WTC11 (cell line): Measurements from ENCODE around the gene WNT9B. TPM values are rescaled to one million over a fixed set of nuclear protein-coding genes. Genes with fewer than 3 reads are reported as not detected.
A peak's percentile ranks its signal among the peaks of the same experiment; 100 is the strongest.

Experiments
- ATAC-seq: fragments of 200-7000 bp; cut with Tn5 transposase; 2 replicates; pipeline ENCODE4 v1.10.0; 2021; ENCODE audit warnings: mild to moderate bottlenecking, moderate library complexity
- CTCF ChIA-PET: fragments of 300-600 bp; sonication (Branson Sonifier 250); formaldehyde crosslinking; loops from one replicate; lab custom pipeline; 2021; ENCODE audit warnings: antibody characterized with exemption; lab: Charles Lee
- POLR2A ChIA-PET: fragments of 350-600 bp; sonication (Branson Sonifier 250); formaldehyde crosslinking; loops from one replicate; lab custom pipeline; 2021; ENCODE audit warnings: antibody characterized with exemption; lab: Charles Lee
- DNase-seq: peaks from one replicate; pipeline ENCODE4 v3.0.0; 2021; ENCODE audit warnings: low spot score
- H3K27ac Mint-ChIP-seq: 2 replicates; pipeline ENCODE4 v1.8.0; 2021; ENCODE audit warnings: mixed read lengths
- H3K27me3 Mint-ChIP-seq: 2 replicates; pipeline ENCODE4 v1.8.0; 2021; ENCODE audit warnings: low read depth, mild to moderate bottlenecking, moderate library complexity, mixed read lengths
- H3K36me3 Mint-ChIP-seq: 2 replicates; pipeline ENCODE4 v1.8.0; 2021; ENCODE audit warnings: mixed read lengths
- H3K4me1 Mint-ChIP-seq: 2 replicates; pipeline ENCODE4 v1.8.0; 2022; ENCODE audit warnings: mixed read lengths
- H3K4me3 Mint-ChIP-seq: 2 replicates; pipeline ENCODE4 v1.8.0; 2021; ENCODE audit warnings: mild to moderate bottlenecking, moderate library complexity, mixed read lengths
- H3K9me3 Mint-ChIP-seq: 2 replicates; pipeline ENCODE4 v1.8.0; 2021; ENCODE audit warnings: mixed read lengths
- CREB1 ChIP-seq: sonication (generic); formaldehyde crosslinking; IDR thresholded peaks from 2 replicates; pipeline ENCODE4 v1.8.0; 2023; ENCODE audit warnings: mild to moderate bottlenecking, missing genetic modification reagents
- ELF4 ChIP-seq: sonication (generic); formaldehyde crosslinking; IDR thresholded peaks from 2 replicates; pipeline ENCODE4 v1.8.1; 2022; ENCODE audit warnings: low read depth, mild to moderate bottlenecking, moderate library complexity, missing genetic modification reagents
- FOXK1 ChIP-seq: sonication (generic); formaldehyde crosslinking; IDR thresholded peaks from 2 replicates; pipeline ENCODE4 v1.8.0; 2022; ENCODE audit warnings: mild to moderate bottlenecking, moderate library complexity, missing genetic modification reagents
- GTF2I ChIP-seq: fragments of 250-450 bp; sonication (Bioruptor Pico); conservative IDR thresholded peaks from 2 replicates; pipeline ENCODE4 v1.4.0; 2021; ENCODE audit warnings: mild to moderate bottlenecking
- JAZF1 ChIP-seq: fragments of 250-450 bp; sonication (Bioruptor Pico); IDR thresholded peaks from 2 replicates; pipeline ENCODE4 v1.9.0; 2021; ENCODE audit warnings: moderate library complexity, mild to moderate bottlenecking, inconsistent platforms
- MXD4 ChIP-seq: fragments of 250-450 bp; sonication (Bioruptor Pico); IDR thresholded peaks from 2 replicates; pipeline ENCODE4 v1.8.0; 2021; ENCODE audit warnings: mild to moderate bottlenecking, moderate library complexity, borderline replicate concordance
- NR2C2 ChIP-seq: sonication (generic); formaldehyde crosslinking; IDR thresholded peaks from 2 replicates; pipeline ENCODE4 v1.8.0; 2022; ENCODE audit warnings: mild to moderate bottlenecking, missing genetic modification reagents
- NR3C1 ChIP-seq: sonication (generic); formaldehyde crosslinking; conservative IDR thresholded peaks from 2 replicates; pipeline ENCODE4 v1.8.1; 2023; ENCODE audit warnings: low read depth, mild to moderate bottlenecking, missing genetic modification reagents
- RORB ChIP-seq: fragments of 250-450 bp; sonication (Bioruptor Pico); IDR thresholded peaks from 2 replicates; pipeline ENCODE4 v1.9.0; 2021; ENCODE audit warnings: mild to moderate bottlenecking
- SMAD3 ChIP-seq: sonication (generic); formaldehyde crosslinking; IDR thresholded peaks from 2 replicates; pipeline ENCODE4 v1.8.0; 2022; ENCODE audit warnings: missing genetic modification reagents, mild to moderate bottlenecking, borderline replicate concordance
- ZNF396 ChIP-seq: fragments of 250-450 bp; sonication (Bioruptor Pico); IDR thresholded peaks from 2 replicates; pipeline ENCODE4 v1.8.0; 2021; ENCODE audit warnings: mild to moderate bottlenecking, moderate library complexity, borderline replicate concordance
- ZNF671 ChIP-seq: fragments of 250-450 bp; sonication (Bioruptor Pico); IDR thresholded peaks from 2 replicates; pipeline ENCODE4 v1.8.0; 2021; ENCODE audit warnings: mild to moderate bottlenecking
- total RNA-seq: library from RNA; stranded (reverse); gene quantifications from 3 replicates; pipeline ENCODE4 v1.2.3, GENCODE V29; 2021
- TF ChIP-seq, protein P1 (sequence below): sonication (generic); formaldehyde crosslinking; IDR thresholded peaks from 2 replicates; pipeline ENCODE4 v1.8.1; 2023; ENCODE audit warnings: mild to moderate bottlenecking, missing genetic modification reagents
- TF ChIP-seq, protein P2 (sequence below): sonication (generic); formaldehyde crosslinking; IDR thresholded peaks from 2 replicates; pipeline ENCODE4 v1.8.0; 2022; ENCODE audit warnings: mild to moderate bottlenecking, missing genetic modification reagents
- TF ChIP-seq, protein P3 (sequence below): fragments of 250-450 bp; sonication (Bioruptor Pico); IDR thresholded peaks from 2 replicates; pipeline ENCODE4 v1.9.0; 2021; ENCODE audit warnings: mild to moderate bottlenecking
- TF ChIP-seq, protein P4 (sequence below): sonication (generic); formaldehyde crosslinking; IDR thresholded peaks from 2 replicates; pipeline ENCODE4 v1.8.1; 2023; ENCODE audit warnings: mild to moderate bottlenecking, missing genetic modification reagents, moderate library complexity
- TF ChIP-seq, protein P5 (sequence below): sonication (generic); formaldehyde crosslinking; IDR thresholded peaks from 2 replicates; pipeline ENCODE4 v1.8.1; 2023; ENCODE audit warnings: mild to moderate bottlenecking, missing genetic modification reagents, moderate library complexity
- TF ChIP-seq, protein P6 (sequence below): sonication (generic); formaldehyde crosslinking; IDR thresholded peaks from 2 replicates; pipeline ENCODE4 v1.8.1; 2022; ENCODE audit warnings: low read depth, missing genetic modification reagents, borderline replicate concordance
- TF ChIP-seq, protein P7 (sequence below): sonication (generic); formaldehyde crosslinking; IDR thresholded peaks from 2 replicates; pipeline ENCODE4 v1.8.1; 2023; ENCODE audit warnings: mild to moderate bottlenecking, moderate library complexity, missing genetic modification reagents
- TF ChIP-seq, protein P8 (sequence below): sonication (generic); formaldehyde crosslinking; IDR thresholded peaks from 2 replicates; pipeline ENCODE4 v1.8.1; 2022; ENCODE audit warnings: low read depth, mild to moderate bottlenecking, moderate library complexity, missing genetic modification reagents, borderline replicate concordance
- TF ChIP-seq, protein P9 (sequence below): fragments of 200-600 bp; IDR thresholded peaks from 2 replicates; pipeline ENCODE4 v1.8.0; 2022; ENCODE audit warnings: antibody characterized with exemption

The WNT9B gene
- total RNA-seq, 1 experiment from 2014 or later = 0.87 TPM

DNA sequence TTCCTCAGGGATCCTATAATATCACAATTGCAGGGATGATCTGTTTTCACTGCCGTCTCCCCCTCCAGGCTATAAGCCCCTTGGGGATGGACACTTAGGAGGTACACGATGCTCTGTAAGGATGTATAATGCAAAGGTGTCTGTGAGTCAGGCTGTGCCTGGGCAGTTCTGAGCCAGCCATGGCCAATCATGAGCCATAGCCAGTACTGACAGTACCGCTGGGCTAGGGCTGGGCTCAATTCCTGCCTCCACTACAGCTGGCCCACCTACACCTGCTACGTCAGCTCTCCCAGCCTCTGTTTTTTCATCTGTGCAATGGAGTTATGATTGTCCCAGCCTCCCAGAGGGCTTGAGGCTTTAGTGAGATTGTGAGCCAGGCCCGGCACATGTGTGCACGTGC, 2.8 kb upstream of the WNT9B start:
- Mint-ChIP-seq H3K9me3 (peaks cover 1% of the 10 kb centered on the region), H3K27ac (no peak overlapping the region), H3K4me3 (no peak overlapping the region), H3K27me3 (peaks cover 66% of the 10 kb centered on the region), H3K36me3 (peaks cover 1% of the 10 kb centered on the region; the same call in 1 of the 2 replicates), H3K4me1 (peaks cover 6% of the 10 kb centered on the region)
- CTCF ChIA-PET = interaction anchor here (2.1 to 4.5 kb wide), 2 partner anchors 28 to 93 kb away, joined by 8 to 18 read pairs; no protein-coding TSS in a partner anchor
- no peak for ATAC-seq
- no peak for DNase-seq
- TF ChIP-seq ELF4 (no peak), RORB (CRISPR knock-in tag) (no peak), JAZF1 (no peak), ZNF671 (no peak), CREB1 (no peak), GTF2I (CRISPR knock-in tag) (no peak), FOXK1 (CRISPR knock-in tag) (no peak), ZNF396 (no peak), NR2C2 (CRISPR knock-in tag) (no peak)
- TF ChIP-seq, protein P1, sequence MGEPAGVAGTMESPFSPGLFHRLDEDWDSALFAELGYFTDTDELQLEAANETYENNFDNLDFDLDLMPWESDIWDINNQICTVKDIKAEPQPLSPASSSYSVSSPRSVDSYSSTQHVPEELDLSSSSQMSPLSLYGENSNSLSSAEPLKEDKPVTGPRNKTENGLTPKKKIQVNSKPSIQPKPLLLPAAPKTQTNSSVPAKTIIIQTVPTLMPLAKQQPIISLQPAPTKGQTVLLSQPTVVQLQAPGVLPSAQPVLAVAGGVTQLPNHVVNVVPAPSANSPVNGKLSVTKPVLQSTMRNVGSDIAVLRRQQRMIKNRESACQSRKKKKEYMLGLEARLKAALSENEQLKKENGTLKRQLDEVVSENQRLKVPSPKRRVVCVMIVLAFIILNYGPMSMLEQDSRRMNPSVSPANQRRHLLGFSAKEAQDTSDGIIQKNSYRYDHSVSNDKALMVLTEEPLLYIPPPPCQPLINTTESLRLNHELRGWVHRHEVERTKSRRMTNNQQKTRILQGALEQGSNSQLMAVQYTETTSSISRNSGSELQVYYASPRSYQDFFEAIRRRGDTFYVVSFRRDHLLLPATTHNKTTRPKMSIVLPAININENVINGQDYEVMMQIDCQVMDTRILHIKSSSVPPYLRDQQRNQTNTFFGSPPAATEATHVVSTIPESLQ (CRISPR knock-in tag) = no peak
- TF ChIP-seq, protein P2, sequence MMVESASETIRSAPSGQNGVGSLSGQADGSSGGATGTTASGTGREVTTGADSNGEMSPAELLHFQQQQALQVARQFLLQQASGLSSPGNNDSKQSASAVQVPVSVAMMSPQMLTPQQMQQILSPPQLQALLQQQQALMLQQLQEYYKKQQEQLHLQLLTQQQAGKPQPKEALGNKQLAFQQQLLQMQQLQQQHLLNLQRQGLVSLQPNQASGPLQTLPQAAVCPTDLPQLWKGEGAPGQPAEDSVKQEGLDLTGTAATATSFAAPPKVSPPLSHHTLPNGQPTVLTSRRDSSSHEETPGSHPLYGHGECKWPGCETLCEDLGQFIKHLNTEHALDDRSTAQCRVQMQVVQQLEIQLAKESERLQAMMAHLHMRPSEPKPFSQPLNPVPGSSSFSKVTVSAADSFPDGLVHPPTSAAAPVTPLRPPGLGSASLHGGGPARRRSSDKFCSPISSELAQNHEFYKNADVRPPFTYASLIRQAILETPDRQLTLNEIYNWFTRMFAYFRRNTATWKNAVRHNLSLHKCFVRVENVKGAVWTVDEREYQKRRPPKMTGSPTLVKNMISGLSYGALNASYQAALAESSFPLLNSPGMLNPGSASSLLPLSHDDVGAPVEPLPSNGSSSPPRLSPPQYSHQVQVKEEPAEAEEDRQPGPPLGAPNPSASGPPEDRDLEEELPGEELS (CRISPR knock-in tag) = no peak
- TF ChIP-seq, protein P3, sequence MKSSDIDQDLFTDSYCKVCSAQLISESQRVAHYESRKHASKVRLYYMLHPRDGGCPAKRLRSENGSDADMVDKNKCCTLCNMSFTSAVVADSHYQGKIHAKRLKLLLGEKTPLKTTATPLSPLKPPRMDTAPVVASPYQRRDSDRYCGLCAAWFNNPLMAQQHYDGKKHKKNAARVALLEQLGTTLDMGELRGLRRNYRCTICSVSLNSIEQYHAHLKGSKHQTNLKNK = no peak
- TF ChIP-seq, protein P4, sequence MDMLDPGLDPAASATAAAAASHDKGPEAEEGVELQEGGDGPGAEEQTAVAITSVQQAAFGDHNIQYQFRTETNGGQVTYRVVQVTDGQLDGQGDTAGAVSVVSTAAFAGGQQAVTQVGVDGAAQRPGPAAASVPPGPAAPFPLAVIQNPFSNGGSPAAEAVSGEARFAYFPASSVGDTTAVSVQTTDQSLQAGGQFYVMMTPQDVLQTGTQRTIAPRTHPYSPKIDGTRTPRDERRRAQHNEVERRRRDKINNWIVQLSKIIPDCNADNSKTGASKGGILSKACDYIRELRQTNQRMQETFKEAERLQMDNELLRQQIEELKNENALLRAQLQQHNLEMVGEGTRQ (CRISPR knock-in tag) = no peak
- TF ChIP-seq, protein P5, sequence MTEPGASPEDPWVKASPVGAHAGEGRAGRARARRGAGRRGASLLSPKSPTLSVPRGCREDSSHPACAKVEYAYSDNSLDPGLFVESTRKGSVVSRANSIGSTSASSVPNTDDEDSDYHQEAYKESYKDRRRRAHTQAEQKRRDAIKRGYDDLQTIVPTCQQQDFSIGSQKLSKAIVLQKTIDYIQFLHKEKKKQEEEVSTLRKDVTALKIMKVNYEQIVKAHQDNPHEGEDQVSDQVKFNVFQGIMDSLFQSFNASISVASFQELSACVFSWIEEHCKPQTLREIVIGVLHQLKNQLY (CRISPR knock-in tag) = no peak
- TF ChIP-seq, protein P6, sequence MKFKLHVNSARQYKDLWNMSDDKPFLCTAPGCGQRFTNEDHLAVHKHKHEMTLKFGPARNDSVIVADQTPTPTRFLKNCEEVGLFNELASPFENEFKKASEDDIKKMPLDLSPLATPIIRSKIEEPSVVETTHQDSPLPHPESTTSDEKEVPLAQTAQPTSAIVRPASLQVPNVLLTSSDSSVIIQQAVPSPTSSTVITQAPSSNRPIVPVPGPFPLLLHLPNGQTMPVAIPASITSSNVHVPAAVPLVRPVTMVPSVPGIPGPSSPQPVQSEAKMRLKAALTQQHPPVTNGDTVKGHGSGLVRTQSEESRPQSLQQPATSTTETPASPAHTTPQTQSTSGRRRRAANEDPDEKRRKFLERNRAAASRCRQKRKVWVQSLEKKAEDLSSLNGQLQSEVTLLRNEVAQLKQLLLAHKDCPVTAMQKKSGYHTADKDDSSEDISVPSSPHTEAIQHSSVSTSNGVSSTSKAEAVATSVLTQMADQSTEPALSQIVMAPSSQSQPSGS = no peak
- TF ChIP-seq, protein P7, sequence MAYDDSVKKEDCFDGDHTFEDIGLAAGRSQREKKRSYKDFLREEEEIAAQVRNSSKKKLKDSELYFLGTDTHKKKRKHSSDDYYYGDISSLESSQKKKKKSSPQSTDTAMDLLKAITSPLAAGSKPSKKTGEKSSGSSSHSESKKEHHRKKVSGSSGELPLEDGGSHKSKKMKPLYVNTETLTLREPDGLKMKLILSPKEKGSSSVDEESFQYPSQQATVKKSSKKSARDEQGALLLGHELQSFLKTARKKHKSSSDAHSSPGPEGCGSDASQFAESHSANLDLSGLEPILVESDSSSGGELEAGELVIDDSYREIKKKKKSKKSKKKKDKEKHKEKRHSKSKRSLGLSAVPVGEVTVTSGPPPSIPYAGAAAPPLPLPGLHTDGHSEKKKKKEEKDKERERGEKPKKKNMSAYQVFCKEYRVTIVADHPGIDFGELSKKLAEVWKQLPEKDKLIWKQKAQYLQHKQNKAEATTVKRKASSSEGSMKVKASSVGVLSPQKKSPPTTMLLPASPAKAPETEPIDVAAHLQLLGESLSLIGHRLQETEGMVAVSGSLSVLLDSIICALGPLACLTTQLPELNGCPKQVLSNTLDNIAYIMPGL (CRISPR knock-in tag) = no peak
- POLR2A ChIA-PET = no interaction called here

DNA sequence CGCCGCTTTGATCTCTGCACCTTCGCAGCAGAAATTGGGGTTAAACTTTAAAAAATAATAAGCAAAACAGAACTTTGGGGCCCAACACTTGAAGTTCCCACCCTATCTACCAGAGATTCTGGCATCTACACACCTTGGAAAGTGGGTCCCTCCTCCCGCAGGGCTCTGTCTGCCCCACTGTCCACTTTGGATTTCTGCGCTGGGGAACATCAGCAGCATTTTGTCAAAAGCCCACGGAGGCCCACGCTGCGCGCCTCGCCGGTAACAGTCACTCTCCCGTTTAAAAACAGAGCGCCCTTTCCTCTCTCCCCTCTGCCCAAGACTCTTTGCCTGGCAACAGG, 725 bp upstream of the WNT9B start:
- H3K4me3 Mint-ChIP-seq = peak overlapping the region; percentile 85
- no peaks in the 10 kb centered on the region for H3K36me3 Mint-ChIP-seq
- TF ChIP-seq, protein P8, sequence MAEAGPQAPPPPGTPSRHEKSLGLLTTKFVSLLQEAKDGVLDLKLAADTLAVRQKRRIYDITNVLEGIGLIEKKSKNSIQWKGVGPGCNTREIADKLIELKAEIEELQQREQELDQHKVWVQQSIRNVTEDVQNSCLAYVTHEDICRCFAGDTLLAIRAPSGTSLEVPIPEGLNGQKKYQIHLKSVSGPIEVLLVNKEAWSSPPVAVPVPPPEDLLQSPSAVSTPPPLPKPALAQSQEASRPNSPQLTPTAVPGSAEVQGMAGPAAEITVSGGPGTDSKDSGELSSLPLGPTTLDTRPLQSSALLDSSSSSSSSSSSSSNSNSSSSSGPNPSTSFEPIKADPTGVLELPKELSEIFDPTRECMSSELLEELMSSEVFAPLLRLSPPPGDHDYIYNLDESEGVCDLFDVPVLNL = no peak
- TF ChIP-seq CREB1 (no peak), SMAD3 (CRISPR knock-in tag) (no peak), NR3C1 (CRISPR knock-in tag) (no peak), MXD4 (CRISPR knock-in tag) (no peak)
- TF ChIP-seq, protein P9, sequence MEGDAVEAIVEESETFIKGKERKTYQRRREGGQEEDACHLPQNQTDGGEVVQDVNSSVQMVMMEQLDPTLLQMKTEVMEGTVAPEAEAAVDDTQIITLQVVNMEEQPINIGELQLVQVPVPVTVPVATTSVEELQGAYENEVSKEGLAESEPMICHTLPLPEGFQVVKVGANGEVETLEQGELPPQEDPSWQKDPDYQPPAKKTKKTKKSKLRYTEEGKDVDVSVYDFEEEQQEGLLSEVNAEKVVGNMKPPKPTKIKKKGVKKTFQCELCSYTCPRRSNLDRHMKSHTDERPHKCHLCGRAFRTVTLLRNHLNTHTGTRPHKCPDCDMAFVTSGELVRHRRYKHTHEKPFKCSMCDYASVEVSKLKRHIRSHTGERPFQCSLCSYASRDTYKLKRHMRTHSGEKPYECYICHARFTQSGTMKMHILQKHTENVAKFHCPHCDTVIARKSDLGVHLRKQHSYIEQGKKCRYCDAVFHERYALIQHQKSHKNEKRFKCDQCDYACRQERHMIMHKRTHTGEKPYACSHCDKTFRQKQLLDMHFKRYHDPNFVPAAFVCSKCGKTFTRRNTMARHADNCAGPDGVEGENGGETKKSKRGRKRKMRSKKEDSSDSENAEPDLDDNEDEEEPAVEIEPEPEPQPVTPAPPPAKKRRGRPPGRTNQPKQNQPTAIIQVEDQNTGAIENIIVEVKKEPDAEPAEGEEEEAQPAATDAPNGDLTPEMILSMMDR = no peak

More for the DNA sequence above, 725 bp upstream of the WNT9B start:
- no peaks in the 10 kb centered on the region for H3K9me3 Mint-ChIP-seq
- ATAC-seq (no peak), DNase-seq (no peak)
- H3K27ac Mint-ChIP-seq = no peak overlapping the region
- peaks cover 73% of the 10 kb centered on the region for H3K27me3 Mint-ChIP-seq
- ChIA-PET POLR2A (no interaction called here), CTCF (interaction anchor here (0.5 to 4.5 kb wide), 2 partner anchors 13 to 91 kb away, joined by 3 to 18 read pairs; no protein-coding TSS in a partner anchor)
- H3K4me1 Mint-ChIP-seq = peaks cover 15% of the 10 kb centered on the region
